ENCODE results near the gene B4GALNT3.

B4GALNT3 gene

DNA sequence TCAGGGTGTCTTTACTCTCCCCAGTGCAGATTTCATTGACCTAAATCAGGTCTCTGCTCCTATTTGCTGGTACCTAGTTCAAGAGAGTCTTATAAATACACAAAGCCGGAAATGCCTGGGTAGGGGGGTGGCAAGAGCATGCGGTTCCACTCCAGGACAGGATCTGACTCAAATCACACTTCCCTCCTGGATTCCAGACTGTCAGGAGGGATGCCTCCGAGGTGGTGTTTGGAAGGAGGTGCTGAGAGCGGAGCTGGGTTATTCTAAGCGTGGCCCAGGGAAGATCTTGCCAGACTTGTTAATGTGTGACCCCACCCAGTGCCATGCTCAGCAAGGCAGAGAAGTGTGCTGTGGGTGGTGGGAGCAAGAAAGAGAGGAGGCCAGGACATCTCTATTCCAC, 49.8 kb downstream of the B4GALNT3 start:
- DNase-seq (ENCODE audit: low spot score): no peak

DNA sequence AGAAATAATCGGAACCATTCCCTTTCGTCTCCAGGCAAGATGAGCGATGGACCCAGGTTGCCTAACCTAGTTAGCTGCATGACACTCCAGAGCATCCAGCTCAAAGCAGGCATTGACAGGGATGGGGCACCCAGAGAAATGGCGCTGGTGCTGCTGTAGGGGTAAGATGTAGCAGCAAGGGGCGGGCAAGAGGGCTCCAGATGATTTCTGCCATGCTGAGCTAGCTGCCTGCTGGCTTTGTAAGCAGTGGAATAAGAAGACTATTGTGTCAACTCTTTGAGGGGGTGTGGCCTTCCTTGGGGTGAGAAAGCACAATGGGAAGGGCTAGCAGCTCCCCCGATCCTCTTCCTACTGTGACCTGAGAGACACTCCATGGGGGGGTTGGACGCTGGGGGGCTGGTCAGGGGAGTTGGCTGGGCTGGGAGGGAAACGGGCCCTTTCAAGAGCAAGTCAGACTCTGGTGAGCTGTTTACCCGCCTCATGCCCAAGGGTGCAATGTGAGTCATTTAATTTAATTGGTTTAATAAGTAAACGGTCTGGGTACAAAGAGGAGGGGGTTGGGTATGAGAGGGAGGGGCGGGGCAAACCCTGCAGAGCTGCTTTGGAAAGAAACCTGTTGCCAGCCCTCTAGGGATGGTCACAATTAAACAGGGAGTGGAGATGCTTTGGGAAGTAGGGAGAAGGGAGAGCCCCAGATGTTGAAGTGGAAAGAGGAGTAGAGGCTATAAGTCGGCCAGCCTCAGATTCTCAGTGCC, 50.5 kb downstream of the B4GALNT3 start:
- peak; percentile 87 for DNase-seq (ENCODE audit: low spot score)

DNA sequence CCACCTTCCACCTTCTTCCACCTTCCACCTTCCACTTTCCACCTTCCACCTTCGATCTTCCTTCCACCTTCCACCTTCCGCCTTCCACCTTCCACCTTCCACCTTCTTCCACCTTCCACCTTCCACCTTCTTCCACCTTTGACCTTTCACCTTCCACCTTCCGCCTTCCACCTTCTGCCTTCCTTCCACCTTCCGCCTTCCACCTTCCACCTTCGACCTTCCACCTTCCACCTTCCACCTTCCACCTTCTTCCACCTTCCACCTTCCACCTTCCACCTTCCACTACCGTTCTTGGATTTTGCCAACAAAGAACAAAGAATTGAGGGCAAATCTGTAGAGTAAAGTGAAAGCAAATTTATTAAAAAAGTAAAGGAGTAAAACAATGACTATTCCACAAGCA, 53.2 kb downstream of the B4GALNT3 start:
- DNase-seq (ENCODE audit: low spot score): no peak

DNA sequence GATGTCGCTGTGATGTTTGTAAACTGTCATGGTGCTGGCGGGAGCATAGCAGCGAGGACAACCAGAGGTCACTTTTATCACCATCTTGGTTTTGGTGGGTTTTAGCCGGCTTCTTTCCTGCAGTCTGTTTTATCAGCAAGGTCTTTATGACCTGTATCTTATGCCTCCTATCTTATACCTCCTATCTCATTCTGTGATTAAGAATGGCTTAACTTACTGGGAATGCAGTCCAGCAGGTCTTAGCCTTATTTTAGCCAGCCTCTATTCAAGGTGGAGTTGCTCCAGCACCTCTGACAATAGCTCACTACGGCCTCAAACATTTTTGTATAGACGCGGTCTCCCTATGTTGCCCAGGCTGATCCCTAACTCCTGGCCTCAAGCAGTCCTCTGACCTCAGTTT, 53.7 kb downstream of the B4GALNT3 start:
- no peak for DNase-seq (ENCODE audit: low spot score)

DNA sequence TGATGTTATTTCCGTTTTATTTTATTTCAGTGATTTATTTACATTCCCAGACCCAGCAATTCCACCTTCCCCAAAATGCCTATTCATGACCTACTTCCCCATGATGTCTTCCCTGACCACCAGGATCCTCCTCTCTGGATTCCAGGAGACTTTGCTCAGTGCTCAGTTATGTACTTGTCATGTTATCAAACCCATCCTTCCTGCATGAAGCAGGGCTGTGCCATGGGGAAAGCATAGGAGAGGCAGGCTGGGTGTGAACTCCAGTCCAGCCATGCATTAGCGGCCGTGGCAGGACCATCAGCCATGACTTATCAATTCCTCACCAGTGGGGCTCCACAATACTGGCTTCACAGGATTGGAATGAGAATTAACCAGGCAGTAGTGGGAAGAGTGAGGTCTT, 57.8 kb downstream of the B4GALNT3 start:
- DNase-seq (ENCODE audit: low spot score): no peak

DNA sequence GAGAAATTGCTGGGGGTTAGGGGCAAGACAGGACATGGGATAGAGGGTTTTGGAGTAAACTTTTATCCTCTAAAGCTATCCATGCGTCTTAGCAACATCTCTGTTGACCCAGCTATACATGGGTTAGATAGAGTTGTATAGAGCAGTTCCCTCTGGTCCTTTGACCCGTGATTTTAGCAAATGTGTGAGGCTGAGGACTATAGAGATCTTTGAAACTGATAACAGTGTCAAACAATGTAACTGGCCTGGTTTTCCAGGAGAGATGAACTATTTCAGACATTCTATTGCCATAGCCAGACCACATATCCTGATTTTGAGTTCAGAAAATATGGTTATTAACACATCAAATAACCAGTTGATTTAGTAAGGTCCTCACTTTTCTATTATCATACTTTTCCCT, 60.4 kb downstream of the B4GALNT3 start:
- DNase-seq (ENCODE audit: low spot score): no peak

DNA sequence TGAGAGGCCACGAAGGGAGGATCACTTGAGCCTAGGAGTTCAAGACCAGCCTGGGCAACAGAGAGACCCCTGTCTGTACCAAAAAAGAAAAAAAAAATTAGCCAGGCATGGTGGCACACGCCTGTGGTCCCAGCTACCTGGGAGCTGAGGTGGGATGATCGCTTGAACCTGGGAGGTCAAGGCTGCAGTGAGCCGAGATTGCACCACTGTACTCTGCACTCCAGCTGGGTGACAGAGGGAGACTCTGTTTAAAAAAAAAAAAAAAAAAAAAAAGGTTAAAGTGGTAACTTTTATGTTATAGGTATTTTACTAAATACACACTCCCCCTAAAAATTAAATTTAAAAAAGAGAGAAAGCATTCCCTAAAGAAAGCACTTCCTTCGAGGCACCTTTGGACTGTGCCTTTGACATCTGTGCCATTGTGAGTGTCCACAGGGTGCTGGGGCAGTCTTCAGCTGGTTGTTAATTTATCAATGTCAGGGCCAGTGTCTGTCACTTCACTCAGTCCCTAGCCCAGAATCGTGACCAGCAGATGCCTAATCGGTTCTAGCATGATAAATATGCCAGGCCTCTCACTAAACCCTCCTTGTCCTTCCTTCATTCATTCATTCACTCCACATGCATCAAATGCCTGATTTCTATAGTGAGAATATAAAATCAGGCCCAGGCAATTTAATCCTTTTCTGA, 63.1 kb downstream of the B4GALNT3 start:
- DNase-seq (ENCODE audit: low spot score): no peak

DNA sequence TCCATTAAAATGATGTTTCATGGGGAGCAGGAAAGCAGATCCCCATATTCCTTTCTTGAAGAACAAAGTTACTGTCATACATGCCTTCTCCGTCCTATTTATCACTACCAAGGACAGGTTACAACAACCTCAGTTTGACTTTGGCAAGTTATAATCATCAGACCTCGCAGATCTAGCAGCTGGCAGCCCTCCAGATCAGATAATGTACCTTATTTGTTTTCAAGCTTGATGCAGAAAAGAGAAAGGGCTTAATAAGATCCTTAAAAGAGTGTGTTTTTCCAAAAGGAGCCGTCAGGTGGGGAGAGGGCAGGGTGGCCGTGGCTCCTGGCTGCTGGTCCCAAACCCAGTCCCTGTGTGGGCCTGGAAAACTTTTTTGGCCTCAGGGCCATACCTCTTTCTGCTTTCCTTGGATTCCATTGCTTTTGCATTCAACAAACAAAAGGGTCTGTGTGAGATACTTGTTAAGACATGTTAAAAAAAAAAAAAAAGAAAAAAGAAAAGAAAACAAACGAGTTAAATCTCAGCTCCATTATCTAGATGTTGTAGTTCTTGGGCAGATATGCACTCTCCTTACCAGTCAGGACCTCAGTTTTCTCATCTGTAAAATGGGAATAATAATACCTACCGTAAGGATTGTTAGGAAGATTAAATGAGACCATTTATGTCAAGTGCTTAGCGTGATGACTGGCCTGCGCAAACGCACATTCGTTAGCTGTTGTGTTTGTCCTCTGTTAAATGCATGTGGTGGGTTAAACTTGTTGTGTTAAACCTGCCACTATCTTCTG, 64.6 kb downstream of the B4GALNT3 start:
- DNase-seq (ENCODE audit: low spot score): no peak

DNA sequence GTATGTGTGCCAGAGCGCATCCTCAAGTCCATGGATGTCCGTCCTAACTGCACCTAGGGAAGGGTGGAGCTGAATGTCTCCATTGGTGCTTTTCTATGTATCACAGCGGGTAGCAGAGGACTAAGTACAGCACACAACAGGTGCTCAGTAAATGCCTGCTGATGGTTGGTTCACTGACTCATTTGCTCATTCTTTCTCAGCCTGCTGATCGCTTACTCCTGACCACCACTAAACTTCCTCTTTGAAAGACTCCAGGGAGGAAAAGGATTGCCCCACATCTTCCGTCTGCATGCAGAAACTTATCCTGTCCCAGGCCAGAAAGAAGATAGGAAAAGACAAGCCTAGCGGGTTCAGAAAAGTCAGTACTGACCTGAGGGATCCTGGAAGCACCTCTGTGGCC, 66.3 kb downstream of the B4GALNT3 start:
- DNase-seq (ENCODE audit: low spot score): no peak

DNA sequence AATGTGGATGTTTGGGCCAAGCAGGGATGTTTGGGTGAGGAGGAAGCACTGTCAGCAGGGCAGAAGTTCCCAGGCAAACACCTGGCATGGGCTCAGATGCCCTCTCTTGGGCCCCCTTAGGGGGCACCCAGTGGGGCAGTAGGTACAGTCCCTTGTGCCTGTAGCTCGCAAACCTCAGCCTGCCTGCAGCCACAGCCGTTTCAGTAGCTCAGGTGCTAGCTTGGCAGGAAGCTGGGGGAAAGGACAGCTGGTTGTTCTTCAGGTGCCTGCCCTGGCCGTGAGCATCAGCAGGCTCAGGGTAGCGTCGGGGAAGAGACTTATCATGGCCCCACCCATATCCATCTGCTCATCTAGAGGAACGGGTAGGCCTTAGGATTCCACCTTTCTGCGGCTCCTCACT, 67.5 kb downstream of the B4GALNT3 start:
- no peak for DNase-seq (ENCODE audit: low spot score)

DNA sequence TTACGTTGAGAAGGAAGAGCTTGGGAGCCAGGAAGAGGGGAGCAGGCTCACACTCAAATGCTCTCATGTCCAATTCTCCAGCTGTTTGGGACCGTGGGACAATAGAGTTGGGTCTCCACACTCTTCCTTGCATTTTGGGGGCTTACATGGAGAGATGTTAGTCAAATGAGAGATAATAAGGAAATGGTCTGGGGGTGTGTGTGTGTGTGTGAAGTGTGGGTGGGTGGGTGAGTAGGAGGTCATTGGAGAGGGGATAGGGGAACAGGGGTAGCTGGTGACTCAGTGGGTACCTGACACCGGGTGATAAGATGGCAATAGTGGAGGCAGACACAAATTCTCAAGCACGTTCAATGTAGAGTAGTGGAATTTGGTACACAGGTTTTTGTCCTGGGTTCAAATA, 68.0 kb downstream of the B4GALNT3 start:
- no peak for DNase-seq (ENCODE audit: low spot score)

DNA sequence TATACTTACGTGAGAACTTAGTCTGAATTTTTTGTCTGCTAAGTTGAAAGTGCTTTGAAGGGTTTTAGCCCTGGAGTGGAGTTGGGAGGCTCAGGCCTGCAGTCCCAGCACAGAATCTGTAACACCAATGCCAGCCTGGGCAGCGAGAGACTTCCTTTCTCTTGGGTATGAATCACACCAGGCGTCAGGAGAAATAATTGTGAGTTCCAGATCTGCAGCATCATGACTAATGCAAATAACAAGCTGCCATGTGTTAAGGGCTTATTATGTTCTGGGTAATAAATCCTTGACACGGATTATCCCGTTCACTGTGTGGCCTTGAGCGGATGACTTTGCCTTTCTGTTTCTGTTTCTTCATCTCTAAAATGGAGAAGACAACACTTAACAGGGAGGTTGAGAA, 70.6 kb downstream of the B4GALNT3 start:
- DNase-seq (ENCODE audit: low spot score): no peak

DNA sequence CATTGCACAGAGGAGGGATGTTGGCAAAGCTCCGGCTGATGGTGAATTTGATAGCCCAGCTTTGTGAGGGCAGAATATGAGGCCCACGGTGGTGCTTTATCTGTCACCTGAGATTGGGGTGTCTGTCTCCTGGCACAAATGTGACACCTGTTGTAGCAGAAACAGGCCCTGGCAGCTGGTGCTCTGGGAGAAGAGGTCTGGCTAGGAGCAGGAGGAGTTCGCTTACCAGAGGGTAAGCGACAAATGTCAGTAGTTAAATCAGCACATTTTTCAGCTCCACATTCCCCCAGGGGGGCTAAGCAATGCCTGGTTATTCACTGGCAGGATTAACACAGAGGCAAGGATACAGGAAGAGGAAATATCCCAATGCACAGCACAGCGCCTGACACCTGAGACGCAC, 71.1 kb downstream of the B4GALNT3 start:
- DNase-seq (ENCODE audit: low spot score): no peak

DNA sequence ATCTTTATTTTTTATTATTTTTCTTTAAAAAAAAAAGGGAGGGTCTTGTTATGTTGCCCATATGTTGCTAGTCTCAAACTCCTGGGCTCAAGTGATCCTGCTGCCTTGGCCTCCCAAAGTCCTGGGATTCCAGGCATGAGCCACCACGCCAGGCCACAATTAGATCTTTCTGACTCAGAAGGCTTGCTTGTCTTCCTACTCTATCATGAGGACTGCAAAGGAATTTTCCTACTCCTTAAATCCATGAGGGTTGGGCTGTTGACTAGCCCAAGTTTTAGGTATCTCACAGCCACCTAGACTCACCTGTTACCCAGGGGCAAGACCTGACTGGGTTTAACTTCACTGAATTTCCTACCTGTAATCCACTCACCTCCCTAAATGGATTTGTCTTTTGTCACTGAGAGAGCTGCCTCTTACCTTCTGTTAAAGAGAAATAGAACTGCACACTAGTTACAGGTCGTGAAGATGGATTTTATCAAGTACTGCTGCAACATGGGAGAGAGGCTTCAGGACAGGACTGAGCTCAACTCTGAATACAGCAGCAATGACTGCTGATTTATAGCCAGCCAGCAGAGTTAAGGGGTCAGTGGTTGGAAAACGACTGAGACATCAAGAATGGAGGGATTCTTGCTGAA, 72.3 kb downstream of the B4GALNT3 start:
- no peak for DNase-seq (ENCODE audit: low spot score)

DNA sequence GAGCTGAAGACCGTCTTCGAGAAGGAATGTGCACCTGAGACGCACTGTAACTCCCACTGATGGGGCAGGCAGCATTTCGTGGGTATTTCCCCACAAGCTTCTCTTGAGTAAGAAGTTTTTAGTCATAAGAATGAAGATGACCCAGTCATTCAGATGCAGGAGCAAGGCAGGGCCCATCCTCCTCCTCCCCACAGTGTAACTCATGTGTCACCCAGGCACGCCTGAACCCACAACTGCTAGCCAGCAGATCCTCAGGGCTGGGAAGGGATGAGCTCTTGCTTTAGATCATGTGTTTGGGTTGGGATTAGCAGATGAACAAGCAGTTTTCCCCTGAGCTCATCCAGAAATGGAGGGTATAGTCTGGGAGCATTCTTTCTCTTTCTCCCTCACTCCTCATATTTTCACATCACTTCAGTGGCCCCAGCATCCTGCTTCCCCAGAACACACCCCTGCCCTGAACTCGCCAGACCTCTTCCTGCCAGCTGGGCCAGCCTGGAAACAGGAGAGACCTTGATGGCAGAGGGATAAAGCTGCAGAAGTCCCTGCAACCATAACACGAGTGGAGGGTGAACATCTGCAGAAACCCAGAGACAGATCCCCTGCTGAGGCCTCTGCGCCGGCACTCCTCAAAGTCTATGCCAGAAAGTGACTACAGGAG, 73.3 kb downstream of the B4GALNT3 start:
- no peak for DNase-seq (ENCODE audit: low spot score)

DNA sequence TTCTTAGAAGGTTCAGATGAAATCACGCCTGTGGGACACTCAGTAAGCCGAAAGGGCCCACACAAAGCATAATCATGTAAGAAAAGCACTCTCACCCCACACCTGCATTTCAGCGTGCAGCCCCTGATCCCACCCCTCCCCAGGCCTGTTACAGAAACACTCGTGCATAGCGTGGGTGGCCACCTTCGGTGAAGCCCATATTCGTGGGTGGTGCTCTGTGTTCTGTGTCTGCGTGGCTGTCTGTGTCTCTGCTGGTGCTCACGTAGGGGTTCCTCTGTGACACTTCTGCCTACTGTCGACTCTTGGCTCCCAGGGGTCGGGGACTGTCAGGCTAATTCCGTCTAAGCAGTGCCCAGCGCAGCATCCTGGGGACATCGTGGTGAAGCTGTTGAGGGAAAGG, 74.0 kb downstream of the B4GALNT3 start:
- no peak for DNase-seq (ENCODE audit: low spot score)

DNA sequence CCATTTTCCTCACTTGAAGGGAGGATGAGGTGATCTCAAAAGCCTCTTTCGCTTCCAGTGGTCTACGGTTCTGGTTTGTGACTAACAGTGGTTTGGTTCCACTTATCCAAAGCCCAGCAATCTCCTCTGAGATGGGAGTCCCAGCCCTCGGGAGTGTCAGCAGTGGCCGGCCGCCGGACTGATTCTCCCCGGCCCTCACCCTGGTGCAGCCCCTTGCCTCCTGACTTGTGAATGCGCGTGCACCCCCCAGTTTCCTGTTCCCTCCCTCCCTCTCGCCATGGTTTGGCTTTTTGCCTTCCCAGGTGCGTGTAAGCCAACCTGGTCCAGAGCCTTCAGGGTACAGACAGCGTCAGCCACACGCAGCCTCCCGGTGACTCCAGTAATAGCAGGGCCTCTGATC, 74.5 kb downstream of the B4GALNT3 start:
- DNase-seq (ENCODE audit: low spot score): no peak

DNA sequence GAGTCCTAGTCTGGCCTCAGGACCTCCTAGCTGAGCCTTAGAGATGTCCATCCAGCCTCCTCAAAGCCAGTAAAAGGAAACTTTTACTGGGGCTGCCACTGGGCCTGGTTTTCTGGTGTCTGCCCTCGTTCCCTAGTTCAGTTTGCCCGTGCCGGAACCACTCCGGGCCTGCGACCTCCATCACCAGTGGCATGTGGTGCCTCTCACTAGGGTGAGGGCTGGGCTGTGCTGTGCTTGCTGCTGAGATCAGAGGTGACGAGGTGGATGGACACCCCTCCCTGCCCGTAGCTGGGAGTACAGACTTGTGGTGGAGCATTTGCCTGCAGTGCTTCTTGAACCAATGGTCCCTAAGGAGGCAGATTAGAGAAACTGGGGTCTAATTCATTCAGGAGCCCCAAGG, 75.7 kb downstream of the B4GALNT3 start:
- DNase-seq (ENCODE audit: low spot score): no peak

DNA sequence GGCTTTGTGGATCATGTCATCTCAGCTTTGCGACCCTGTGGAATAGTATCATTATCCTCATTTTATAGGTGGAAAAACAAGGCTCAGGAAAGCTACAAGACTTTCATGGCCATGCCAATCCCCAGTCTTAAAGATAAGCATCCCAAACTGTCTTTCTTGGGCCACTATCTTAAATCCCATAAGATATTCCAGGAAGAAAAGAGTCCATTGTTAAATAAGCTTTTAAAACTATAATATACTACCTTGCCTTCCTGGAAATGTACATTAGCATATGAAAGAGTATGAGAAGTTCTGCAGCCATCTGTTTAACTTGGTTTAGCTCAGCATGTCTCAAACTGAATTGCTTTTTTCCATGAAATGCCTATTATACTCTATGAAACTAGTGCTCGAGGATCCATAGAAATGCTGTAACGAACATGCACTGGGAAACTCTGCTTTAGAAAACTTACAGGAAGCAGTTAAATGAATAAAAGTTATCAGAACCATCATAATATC, 77.1 kb downstream of the B4GALNT3 start:
- no peak for DNase-seq (ENCODE audit: low spot score)

DNA sequence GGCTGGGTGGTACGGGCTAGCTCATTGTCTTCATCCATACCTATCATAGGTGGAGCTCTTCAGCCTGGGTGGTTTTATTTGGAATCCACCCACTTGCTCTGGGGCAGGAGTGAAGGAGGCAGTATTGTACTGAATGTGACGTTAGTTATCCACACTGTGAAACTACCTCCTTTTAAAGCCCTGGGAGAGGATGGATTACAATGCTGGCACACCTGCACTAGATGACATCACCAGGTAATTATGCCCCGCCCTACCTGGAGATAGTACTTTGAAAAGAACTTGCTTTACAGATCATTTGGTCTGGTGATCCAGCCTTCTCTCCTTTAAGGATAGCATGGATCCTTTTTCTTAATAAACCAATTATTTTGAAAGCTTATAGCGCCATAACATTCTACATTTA, 78.0 kb downstream of the B4GALNT3 start:
- DNase-seq (ENCODE audit: low spot score): no peak

DNA sequence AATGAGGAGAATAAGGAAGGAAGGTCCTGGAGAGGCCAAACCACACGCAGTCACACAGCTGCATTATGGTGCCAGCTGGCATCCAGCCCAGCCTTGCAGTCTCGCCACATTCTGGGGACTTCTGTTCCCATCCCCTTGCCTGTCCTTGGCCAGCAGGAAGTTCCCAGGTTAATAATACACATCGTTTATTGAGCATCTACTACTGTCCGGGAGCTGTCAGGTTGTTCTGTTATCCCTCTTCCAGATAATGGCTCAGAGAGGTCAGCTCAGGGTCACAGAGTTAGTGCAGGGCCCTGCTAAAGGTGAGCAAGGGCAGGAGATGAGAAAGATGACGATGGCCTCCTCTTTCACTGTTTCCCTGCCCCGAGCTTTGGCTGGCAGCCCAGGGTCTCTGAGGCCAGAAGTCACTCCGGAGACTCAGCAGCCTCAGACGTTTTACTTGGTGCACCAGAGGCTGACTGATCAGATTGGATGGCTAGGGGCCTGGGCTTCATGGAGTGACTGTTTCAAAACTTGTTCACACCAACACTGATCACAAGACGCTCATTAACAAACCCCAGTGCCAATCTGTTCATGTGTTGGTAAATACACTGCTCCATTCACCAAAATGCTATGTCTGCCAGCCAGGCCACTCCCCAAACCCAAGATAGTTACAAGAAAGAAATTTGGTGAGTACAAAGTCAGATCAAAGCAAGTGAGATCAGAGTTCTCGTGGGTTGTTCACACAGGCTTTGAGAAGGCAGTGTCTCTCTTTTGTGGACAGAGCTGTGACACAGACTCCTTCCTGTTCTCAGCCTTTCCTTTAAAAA, 79.2 kb downstream of the B4GALNT3 start:
- peak; percentile 69 for DNase-seq (ENCODE audit: low spot score)
